Activated CD4-positive, alpha-beta T cell treated with anti-CD3 and anti-CD28 coated beads, Interleukin-2, amount 50 U/mL, for 16 hours (primary cell): ENCODE results near the gene ANKRD13D.

Source experiments
- DNase-seq: peaks from one replicate; pipeline ENCODE4 v3.0.0-alpha.2; 2020

ANKRD13D gene

DNA sequence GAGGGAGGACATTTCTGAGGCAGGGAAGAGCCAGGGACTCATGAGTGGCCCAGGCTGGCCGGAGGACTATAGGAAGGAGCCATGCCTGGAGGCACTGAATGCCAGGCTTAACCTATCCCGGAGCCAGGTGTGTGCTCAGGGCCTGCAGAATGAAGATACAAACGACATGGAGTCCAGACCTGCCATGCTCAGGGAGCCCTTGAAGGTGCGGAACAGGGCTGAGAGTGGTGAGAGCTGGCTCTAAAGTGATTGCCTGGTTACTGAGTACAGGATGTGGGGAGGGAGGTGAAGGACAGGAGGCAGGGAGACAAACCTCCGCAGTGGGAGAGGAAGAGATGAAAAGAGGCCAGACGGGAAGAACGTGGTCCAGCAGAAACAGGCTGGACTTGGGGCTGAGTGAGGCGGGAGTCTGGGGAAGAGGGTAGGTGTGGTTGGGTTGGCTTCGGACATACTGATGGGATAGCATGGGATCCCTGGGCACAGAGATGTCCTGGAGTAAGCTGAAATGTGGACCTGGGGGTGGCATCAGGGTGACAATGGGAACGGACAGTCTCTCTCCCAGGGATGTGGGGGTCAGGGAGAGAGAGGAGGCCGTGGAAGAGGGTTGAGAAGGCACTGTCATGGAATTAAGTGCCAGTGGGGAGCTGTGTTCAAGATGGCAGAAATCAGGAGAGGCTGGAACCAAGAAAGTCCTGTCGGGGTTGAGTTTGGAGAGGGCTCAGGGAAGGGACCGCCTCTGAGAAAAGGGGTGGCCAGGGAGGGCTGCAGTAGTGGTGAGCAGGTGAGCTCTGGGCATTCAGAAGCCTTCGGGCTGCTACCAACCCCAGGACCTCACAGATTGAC is 1.5 kb upstream of the ANKRD13D start:
- DNase-seq = peak; percentile 64

DNA sequence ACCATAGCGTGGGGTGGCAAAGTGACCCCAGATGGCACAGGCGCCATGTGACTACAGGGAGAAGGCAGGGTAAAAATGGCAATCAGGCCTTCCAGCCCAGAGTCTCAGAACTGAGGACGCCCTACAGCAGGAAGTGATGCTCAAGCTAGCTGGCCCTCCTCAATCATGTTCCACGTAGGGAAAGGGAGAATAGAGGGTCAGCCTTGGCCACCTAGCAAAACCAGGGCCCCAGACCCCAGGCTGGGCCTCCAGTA is 978 bp upstream of the ANKRD13D start:
- no peak for DNase-seq

DNA sequence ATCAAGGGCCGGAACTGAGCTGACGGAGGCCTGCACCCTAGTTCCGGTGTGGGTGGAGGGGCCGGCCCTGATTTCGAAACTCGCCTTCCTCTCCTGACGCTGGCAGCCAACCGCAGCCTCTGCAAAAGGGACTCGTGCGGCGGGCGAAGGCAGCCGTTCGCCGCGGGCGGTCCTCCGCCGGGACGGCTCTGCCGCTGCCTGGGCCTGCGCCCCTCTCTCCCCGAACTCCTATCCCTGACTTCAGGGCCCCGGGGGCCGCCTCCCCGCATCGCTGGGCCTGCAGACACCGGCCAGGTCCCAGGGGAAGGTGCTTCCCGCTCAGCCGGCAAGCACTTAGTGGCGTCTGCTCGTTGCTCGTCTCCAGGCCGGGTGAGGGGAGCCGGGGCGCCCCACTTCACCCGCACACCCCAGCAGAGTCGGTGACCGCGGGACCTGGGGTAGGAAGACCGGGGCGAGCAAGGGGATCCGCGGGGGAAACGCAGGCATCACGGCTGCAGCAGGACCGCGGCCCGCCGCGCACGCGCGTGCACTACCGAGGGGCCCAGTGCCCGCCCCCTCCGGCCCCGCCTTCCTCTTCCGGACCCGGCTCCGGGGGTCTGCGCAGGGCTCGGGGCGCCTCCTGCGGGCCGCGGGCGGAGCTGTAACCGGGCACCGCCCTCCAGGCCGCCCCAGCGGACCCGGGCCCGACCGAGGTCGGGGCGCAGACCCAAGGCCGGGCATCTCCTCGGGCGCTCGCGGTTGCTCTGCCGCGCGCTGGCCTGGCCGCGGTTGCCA is 464 bp upstream of the ANKRD13D start:
- DNase-seq = peak; percentile 95

DNA sequence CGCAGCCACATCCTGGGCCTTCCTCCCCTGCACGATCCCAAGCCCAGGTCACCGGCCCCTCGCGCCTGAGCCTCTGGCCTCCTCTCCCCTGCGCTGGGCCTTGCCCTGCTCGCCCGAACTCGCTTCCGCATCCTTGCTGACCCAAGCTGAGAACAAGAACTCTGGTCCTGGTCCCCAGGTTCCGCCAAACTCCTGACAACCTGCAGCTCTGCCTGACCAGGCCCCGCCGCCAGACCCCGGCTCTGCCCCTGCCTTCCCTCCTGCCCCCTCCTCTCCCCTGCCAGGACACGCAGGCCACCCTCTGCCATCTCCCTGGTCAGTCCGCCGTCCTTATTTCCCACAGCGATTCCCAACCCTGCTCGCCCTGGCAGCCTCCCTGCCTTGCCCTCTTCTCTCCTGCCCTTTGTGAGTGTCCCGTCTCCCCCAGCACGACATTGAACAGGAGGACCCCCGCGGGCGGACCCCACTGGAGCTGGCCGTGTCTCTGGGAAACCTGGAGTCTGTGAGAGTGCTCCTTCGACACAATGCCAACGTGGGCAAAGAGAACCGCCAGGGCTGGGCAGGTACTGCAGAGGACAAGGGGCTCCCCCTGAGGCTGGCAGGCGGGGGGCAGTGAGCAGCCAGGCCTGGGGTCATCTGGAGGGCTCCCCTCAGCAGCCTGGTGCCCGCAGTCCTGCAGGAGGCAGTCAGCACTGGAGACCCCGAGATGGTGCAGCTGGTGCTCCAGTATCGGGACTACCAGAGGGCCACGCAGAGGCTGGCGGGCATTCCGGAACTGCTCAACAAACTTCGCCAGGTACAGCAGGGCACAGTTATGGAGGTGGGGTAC is 762 bp downstream of the ANKRD13D start:
- DNase-seq = no peak

DNA sequence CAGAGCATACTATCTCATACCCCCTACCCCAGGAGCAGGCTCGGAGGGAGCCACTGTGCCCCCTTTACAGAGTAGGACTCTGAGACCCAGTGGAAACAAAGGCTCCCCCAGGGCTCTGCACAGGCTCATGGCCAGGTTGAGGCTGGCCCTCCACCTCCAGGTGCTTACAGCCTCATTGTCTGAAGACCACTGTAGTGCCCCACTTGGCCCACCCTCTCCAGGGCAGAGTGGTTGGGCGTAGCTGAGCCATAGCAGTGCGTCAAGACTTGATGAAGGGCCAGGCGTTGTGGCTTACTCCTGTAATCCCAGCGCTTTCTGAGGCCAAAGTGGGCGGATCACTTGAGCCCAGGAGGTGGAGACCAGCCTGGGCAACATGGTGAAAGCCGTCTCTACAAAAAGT is 1.7 kb downstream of the ANKRD13D start:
- DNase-seq = no peak

DNA sequence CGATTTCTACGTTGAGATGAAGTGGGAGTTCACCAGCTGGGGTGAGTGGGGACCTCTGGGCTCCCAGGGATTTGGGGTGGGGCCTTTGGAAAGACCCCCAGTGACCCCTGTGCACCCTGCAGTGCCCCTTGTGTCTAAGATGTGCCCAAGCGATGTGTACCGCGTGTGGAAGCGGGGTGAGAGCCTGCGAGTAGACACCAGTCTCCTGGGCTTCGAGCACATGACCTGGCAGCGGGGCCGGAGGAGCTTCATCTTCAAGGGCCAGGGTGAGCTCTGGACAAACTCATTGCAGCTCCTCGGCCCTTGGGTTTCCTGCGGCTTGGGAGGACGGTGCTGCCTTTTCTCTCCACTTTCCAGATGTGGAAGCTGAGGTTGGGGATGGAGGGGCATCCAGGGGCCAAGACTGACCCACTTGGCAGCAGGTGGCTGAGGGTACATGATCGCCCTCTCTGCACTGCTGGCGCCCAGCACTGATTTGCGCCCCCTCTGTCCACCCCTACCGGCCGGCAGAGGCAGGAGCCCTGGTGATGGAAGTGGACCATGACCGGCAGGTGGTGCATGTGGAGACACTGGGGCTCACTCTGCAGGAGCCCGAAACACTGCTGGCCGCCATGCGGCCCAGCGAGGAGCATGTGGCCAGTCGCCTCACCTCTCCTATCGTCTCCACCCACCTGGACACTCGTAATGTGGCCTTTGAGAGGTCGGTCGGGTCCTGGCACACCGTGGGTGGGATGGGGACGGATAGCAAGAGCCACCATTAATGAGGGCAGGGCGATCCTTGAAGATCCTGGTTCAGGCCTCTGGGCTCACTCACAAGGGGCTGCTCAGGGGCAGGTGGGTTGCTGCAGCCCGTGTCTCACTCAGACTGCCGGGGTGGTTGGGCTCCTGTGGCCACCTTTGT is 2.6 kb downstream of the ANKRD13D start:
- no peak for DNase-seq

DNA sequence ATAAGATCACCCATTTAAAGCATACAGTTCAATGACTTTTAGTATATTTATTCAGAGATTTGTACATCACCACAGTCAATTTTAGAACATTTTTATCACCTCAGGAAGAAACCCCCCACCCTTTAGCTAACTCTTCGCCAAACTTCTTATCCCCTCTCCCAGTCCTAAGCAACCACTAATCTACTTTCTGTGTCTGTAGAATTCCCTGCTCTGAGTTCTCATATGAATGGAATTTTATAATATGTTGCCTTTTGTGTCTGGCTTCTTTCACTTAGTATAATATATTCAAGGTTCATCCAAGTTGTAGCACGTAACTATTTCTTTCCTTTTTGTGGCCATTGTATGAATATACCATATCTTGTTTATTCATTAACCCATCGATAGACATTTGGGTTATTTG is 3.6 kb downstream of the ANKRD13D start:
- no peak for DNase-seq

DNA sequence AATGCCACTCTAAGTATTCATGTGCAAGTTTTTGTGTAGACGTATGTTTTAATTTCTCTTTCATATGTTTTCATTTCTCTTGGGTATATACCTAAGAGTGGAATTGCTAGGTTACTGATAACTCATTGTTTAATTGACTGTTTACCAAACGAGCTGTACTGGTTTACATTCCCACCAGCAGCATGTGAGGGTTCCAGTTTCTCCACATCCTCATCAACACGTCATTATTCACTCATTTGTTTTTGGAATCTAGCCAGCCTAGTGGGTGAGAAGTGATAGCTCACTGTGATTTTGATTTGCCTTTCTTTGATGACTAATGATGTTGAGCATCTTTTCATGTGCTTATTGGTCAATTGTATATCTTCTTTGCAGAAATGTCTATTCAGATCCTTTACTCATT is 4.0 kb downstream of the ANKRD13D start:
- no peak for DNase-seq

DNA sequence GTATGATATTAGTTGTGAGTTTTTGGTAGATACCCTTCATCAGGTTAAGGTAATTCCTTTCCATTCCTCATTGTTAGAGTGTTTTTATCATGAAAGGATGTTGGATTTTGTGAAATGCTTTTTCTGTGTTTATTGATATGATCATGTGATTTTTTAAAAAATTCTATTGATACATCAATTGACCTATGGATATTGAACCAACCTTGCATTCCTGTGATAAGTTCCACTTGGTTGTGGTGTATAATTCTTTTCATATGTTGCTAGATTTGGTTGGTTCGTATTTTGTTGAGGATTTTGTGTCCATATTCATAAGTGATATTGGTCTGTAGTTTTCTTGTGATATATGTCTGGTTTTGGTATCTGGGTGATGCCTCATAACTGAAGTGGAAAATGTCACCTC is 6.7 kb downstream of the ANKRD13D start:
- no peak for DNase-seq

DNA sequence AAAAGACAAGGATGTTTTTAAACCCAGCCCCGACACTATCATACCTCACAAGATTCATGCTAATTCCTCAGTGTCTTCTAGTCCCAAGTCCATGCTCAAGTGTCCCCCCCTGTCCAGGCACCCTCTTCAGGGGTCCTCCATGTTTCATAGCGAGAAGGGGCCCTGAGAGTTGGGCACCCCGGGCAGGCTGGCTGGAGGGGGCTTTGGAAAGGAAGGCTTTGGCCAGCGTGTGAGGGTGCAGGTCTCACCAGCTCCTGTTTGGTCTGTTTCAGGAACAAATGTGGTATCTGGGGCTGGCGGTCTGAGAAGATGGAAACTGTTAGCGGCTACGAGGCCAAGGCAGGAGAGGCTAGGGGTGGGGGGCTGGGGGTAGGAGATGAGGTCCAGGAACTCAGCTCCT is 9.7 kb downstream of the ANKRD13D start:
- no peak for DNase-seq

DNA sequence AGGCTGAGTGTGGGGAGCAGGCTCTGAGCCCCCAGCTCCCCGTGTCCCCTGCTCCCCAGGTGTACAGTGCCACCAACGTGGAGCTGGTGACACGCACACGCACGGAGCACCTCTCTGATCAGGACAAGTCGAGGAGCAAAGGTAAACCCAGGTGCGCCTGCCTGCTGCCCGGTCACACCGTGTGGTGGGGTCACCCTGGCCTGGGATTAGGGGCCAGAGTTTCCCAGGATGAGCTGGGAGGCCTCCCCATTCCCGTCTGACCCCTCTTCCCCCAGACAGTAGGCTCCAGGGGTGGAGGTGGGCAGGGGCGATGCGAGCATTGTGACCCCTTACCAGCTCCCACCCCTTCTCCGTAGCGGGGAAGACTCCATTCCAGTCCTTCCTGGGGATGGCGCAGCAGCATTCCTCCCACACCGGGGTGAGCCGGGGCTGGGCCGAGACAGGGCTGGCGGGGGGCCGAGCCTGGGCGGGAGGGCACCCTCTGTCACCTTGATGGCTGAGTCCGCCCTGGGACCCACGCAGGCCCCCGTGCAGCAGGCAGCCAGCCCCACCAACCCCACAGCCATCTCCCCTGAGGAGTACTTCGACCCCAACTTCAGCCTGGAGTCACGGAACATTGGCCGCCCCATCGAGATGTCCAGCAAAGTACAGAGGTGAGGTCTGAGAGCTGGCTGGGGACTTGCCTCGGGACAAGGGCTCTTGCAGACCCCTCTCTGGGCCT is 10.5 kb downstream of the ANKRD13D start:
- DNase-seq = no peak

DNA sequence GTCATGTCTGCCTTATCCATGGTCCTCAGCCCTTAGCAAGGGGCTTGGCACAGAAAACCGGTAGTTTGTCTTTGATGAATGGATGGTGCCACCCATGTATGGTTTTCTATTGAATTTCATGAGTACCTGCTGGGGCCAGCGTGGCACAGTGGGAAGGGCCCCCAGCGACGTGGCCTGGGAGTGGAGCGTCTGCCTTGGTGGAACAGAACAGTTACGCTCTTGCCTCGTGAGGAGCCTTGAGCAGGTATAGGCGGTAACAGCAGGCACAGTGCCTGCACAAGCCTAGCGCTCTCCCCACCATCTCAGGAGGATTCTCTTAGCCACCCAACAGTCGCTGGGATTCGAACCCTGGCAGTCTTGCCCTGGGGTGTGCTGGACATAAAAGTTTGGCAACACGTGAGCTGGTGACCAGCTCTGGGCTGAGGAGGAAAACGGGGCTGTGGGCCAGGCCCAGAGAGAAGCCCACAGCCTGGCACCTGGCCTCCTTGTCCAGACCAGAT is 11.2 kb downstream of the ANKRD13D start:
- DNase-seq = no peak

DNA sequence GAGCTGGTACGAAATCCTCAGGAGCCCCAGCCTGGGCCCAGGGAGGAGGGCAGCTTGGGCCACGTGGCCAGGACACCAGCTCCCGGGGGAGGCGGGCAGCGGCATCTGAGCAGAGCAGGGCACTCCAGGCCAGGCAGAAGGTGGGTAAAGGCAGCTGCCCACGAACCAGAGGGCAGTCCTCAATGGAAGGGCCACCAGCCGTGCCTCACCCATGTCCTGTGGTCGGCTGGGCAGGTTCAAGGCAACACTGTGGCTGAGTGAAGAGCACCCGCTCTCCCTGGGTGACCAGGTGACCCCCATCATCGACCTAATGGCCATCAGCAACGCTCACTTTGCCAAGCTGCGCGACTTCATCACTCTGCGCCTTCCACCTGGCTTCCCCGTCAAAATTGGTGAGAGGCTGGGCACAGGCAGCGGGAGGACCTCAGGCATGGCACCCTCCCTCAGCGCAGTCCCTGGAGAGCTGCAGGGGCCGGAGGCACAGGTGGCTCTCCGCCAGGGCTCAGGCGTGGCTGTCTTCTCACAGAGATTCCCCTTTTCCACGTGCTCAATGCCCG is 11.7 kb downstream of the ANKRD13D start:
- DNase-seq = no peak

DNA sequence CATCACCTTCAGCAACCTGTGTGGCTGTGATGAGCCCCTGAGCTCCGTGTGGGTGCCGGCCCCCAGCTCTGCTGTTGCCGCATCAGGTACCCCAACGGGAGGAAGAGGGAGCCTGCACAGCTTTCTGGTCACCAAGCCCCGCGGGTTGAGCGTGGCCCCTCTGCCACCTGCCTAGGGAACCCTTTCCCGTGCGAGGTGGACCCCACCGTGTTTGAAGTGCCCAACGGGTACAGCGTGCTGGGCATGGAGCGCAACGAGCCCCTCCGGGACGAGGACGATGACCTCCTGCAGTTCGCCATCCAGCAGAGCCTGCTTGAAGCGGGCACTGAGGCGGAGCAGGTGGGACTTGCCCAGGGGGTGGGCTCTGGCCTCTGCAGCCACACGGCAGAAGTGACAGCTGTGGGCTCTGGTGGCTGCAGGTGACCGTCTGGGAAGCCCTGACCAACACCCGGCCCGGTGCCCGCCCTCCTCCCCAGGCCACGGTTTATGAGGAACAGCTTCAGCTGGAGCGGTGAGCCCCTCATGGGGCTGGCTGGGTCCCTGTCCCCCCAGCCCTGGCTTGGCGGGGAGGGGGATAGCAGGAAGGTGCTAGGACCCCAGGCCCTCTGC is 12.3 kb downstream of the ANKRD13D start:
- DNase-seq = no peak

DNA sequence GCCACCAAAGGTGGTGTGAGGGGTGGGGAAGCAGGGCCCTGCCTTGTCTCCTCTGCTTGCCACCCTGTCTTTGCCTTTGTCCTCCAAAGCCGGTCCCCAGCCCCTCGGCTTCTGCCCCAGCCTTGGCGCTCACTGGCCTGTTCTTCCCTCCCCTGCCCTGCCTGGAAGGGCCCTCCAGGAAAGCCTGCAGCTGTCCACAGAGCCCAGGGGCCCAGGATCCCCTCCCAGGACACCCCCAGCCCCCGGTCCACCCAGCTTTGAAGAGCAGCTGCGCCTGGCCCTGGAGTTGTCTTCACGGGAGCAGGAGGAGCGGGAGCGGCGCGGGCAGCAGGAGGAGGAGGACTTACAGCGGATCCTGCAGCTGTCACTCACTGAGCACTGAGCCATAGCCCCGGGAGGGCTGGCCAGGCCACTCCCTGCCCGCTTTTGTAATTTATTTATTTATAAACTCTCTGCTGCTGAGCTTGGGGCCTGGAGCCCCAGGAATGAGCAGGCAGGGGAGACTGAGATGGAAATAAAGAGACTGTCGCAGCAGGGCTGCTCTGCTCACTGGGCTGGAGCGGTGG is 12.9 kb downstream of the ANKRD13D start:
- no peak for DNase-seq

DNA sequence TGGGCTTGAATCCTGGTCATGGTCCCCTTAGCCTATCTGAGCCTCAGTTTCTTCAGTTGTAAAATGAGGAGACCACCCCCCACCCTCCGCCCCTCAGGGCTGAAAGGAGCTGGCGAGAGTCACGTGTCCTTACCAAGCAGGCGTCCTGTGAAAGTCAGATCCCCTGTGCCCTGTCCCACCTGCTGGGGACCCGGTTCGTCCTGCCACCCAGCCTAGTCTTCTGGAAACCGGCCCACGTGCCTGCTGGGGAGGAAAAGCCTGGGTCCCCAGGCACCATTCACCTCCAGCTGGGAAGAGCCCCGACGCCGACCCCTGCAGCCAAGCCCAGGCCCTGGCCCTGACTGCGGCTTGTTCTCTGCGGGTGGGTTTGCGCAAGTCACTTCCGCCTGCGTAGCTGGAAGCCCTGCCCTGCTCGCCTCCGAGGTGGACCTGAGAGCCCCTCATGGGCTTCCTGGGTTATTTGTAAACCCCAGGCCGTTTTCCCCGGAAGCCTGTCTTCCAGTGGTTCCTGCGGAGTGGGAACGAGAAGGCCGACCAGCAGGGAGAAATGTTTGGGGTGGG is 13.5 kb downstream of the ANKRD13D start:
- no peak for DNase-seq

DNA sequence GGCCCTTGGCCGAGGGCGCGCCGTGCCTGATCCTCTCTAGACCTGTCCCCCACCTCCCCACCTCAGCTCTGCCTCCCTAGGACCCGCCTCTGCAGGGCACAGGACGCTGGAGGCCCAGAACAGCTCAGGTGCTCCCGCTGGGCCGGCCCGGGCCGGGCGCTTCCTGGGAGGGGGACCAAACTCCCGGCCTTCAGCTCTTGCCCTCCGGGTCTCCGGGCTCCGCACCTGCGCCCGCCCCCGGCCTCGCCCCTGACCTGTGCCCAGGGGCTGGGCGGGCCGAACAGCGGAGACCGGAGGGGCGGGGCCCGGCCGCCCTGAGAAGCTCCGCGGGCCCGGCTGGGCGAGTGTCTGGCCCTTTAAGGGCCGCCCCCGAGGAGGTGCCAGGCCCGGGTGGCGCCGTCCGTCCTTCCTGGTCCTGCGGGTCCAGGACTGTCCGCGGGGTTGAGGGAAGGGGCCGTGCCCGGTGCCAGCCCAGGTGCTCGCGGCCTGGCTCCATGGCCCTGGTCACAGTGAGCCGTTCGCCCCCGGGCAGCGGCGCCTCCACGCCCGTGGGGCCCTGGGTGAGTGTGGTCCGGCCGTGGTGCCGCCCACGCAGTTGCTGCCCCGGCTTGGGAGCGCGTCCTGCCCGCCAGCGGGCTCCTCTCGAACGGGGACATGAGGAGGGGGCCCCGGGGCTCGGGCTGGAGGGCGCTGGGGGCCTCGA is 14.2 kb downstream of the ANKRD13D start, which contains the start of gene SSH3:
TSS of gene SSH3 (plus strand) at position 399 of the 703 bp plus-strand sequence. CDS start at position 495, 96 bp downstream.
- DNase-seq = peak; percentile 34

DNA sequence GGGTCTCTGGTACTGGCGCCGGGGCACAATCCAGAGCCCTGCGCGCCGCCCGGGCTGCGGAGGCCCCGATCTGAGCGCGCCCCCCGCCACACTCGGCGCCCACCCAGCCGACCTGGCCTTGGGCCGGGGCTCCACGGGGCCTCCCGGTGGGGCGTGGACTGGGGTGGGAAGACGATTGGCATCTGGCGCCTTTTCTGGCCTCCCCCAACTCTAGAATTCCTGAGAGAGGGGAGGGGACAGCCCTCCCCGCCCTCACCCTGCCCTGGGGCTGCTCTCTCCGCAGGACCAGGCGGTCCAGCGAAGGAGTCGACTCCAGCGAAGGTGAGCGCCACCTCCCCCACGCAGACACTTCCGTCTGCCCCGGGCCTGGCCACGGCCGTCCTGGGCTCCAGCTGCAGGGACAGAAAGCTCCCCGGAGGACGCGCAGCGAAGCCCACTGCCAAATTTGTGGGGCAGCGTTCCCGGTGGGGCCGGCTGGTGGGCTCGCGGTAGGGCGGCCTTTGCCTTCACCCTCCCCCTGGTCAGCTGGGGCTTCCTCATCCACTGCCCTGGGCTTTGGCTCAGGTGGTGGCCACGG is 14.8 kb downstream of the ANKRD13D start:
- no peak for DNase-seq

DNA sequence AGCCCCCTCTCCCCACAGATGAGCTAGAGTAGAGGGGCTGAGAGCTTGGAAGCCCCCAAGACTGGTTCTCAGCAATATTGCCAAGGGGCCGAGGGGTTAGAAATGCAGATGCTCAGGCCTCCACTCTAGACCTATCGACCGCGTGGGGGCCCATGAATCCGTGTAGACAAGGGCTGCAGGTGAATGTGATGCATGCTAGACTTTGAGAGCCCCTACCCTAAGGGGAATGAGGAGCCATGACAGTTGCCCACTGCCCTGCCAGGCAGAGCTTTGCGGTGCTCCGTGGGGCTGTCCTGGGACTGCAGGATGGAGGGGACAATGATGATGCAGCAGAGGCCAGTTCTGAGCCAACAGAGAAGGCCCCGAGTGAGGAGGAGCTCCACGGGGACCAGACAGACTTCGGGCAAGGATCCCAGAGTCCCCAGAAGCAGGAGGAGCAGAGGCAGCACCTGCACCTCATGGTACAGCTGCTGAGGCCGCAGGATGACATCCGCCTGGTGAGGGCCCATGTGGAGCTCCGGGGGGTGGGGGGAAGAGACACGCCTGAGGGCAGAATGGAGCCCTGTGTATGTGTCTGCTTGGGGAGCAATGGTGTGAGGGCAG is 15.5 kb downstream of the ANKRD13D start:
- no peak for DNase-seq
